ENCODE data around the gene MEGF11.

Gene MEGF11

DNA sequence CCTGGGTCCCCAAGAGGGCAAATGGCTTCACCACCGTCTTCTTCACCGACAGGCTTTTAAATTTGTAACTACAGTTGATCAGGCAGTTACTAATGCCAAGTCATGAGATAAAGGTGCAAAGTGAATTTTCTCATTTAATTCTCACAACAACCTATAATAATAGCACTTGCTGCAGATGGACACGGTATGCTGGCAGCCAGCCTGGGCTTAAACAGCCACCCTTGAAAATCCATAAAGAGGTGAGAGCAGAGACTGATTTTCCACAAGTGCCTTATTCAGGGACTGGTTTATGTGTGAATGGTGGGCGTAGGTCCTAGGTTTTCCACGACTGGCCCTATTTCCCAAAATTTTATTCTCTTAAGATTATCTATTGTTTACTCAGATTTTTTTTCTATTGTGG, 266.4 kb downstream of the MEGF11 start:
- Histone ChIP-seq H3K18ac (ENCODE audit: low read length) (no peak overlapping the region), H3K4me2 (ENCODE audit: low read length) (no peak overlapping the region), H3K27me3 (ENCODE audit: insufficient read depth, low read length, poor library complexity) (no peaks in the 10 kb centered on the region), H4K5ac (ENCODE audit: low read length) (no peak overlapping the region), H2BK120ac (ENCODE audit: low read depth, low read length) (no peak overlapping the region), H2BK5ac (ENCODE audit: low read length) (no peak overlapping the region), H3K27ac (ENCODE audit: low read depth, low read length) (no peak overlapping the region), H4K8ac (ENCODE audit: low read depth, low read length) (no peak overlapping the region), H3K79me1 (ENCODE audit: low read length) (no peaks in the 10 kb centered on the region), H3K79me2 (ENCODE audit: control insufficient read depth, insufficient read depth, low read length) (no peaks in the 10 kb centered on the region), H2BK15ac (replicated peaks; ENCODE audit: low read depth) (no peak overlapping the region), H2AK5ac (ENCODE audit: low read length) (no peak overlapping the region), H3K56ac (ENCODE audit: low read length) (no peak overlapping the region), H3K4me3 (ENCODE audit: low read length) (no peak overlapping the region), H3K23ac (ENCODE audit: low read length) (no peak overlapping the region), H3K4me1 (ENCODE audit: control insufficient read depth, low read depth, low read length) (no peaks in the 10 kb centered on the region), H3K36me3 (ENCODE audit: control insufficient read depth, insufficient read depth, low read length) (no peaks in the 10 kb centered on the region), H3K4ac (ENCODE audit: low read depth, low read length) (no peak overlapping the region), H3K9ac (ENCODE audit: low read length) (no peak overlapping the region)
- no peak for DNase-seq
- no CpG with 5 or more reads among the region's 5 CpGs for WGBS (ENCODE audit: extremely low coverage, insufficient coverage, low lambda C conversion rate)

DNA sequence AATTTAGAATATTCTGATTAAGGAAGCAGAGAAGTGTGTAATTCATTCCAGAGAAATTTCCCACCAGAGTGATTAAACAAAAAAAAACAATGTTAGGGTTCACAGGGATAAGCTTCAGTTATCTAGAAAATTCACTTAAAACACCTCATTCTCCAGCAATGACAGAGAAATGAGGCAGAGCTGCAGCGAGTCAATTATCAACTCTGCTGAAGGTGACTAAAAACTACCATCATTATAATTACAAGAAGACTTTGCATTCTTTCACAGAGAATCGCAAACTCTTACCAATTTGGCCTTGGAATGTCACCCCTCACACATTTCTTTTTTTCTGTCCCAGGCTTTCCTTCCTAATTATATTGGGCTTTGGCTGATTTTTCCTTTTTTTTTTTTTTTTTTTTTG, 267.1 kb downstream of the MEGF11 start:
- Histone ChIP-seq H3K79me2 (ENCODE audit: control insufficient read depth, insufficient read depth, low read length) (no peaks in the 10 kb centered on the region), H3K36me3 (ENCODE audit: control insufficient read depth, insufficient read depth, low read length) (no peaks in the 10 kb centered on the region), H2BK120ac (ENCODE audit: low read depth, low read length) (no peak overlapping the region), H3K9ac (ENCODE audit: low read length) (no peak overlapping the region), H4K5ac (ENCODE audit: low read length) (no peak overlapping the region), H4K8ac (ENCODE audit: low read depth, low read length) (no peak overlapping the region), H2BK15ac (replicated peaks; ENCODE audit: low read depth) (no peak overlapping the region), H3K4ac (ENCODE audit: low read depth, low read length) (no peak overlapping the region), H3K18ac (ENCODE audit: low read length) (no peak overlapping the region), H3K23ac (ENCODE audit: low read length) (no peak overlapping the region), H3K27ac (ENCODE audit: low read depth, low read length) (no peak overlapping the region), H3K4me3 (ENCODE audit: low read length) (no peak overlapping the region), H2AK5ac (ENCODE audit: low read length) (no peak overlapping the region), H3K27me3 (ENCODE audit: insufficient read depth, low read length, poor library complexity) (no peaks in the 10 kb centered on the region), H2BK5ac (ENCODE audit: low read length) (no peak overlapping the region), H3K4me2 (ENCODE audit: low read length) (no peak overlapping the region), H3K56ac (ENCODE audit: low read length) (no peak overlapping the region), H3K4me1 (ENCODE audit: control insufficient read depth, low read depth, low read length) (peaks cover 2% of the 10 kb centered on the region), H3K79me1 (ENCODE audit: low read length) (no peaks in the 10 kb centered on the region)
- WGBS (ENCODE audit: extremely low coverage, insufficient coverage, low lambda C conversion rate), result no CpG with 5 or more reads among the region's 2 CpGs
- no peak for DNase-seq

DNA sequence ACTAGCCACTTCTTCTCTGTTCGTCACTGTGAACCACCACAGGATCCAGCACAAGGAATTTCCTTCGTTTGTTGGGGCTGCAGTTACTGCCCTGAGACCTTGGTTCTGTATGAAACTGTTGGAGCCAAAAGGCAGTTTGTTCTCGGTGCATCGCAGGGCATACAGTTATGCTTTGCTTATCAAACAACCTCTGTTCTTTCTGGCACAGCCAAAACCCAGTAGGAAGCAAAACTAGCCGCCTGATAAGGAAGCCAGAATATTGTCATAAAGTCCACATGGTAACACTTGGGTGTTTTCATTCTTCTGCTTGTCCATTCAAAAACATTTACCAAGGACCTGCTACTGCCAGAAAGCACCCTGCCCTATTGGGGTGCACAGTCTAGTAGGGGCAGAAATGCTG, 268.2 kb downstream of the MEGF11 start:
- H3K4me3 ChIP-seq (ENCODE audit: low read length), result no peak overlapping the region
- H3K27ac ChIP-seq (ENCODE audit: low read depth, low read length), result no peak overlapping the region
- WGBS (ENCODE audit: extremely low coverage, insufficient coverage, low lambda C conversion rate), result no CpG with 5 or more reads among the region's 5 CpGs
- H2BK5ac ChIP-seq (ENCODE audit: low read length), result no peak overlapping the region
- no peaks in the 10 kb centered on the region for H3K27me3 ChIP-seq (ENCODE audit: insufficient read depth, low read length, poor library complexity)
- no peaks in the 10 kb centered on the region for H3K79me1 ChIP-seq (ENCODE audit: low read length)
- H3K4me1 ChIP-seq (ENCODE audit: control insufficient read depth, low read depth, low read length), result peaks cover 2% of the 10 kb centered on the region
- H3K4me2 ChIP-seq (ENCODE audit: low read length), result no peak overlapping the region
- H2AK5ac ChIP-seq (ENCODE audit: low read length), result no peak overlapping the region
- H4K8ac ChIP-seq (ENCODE audit: low read depth, low read length), result no peak overlapping the region
- no peak for DNase-seq
- no peak overlapping the region for H3K4ac ChIP-seq (ENCODE audit: low read depth, low read length)
- H4K5ac ChIP-seq (ENCODE audit: low read length), result no peak overlapping the region
- no peaks in the 10 kb centered on the region for H3K79me2 ChIP-seq (ENCODE audit: control insufficient read depth, insufficient read depth, low read length)
- no peak overlapping the region for H3K9ac ChIP-seq (ENCODE audit: low read length)
- no peak overlapping the region for H3K18ac ChIP-seq (ENCODE audit: low read length)
- no peaks in the 10 kb centered on the region for H3K36me3 ChIP-seq (ENCODE audit: control insufficient read depth, insufficient read depth, low read length)
- H3K56ac ChIP-seq (ENCODE audit: low read length), result no peak overlapping the region
- H2BK120ac ChIP-seq (ENCODE audit: low read depth, low read length), result no peak overlapping the region
- no peak overlapping the region for H2BK15ac ChIP-seq (replicated peaks; ENCODE audit: low read depth)
- H3K23ac ChIP-seq (ENCODE audit: low read length), result no peak overlapping the region

DNA sequence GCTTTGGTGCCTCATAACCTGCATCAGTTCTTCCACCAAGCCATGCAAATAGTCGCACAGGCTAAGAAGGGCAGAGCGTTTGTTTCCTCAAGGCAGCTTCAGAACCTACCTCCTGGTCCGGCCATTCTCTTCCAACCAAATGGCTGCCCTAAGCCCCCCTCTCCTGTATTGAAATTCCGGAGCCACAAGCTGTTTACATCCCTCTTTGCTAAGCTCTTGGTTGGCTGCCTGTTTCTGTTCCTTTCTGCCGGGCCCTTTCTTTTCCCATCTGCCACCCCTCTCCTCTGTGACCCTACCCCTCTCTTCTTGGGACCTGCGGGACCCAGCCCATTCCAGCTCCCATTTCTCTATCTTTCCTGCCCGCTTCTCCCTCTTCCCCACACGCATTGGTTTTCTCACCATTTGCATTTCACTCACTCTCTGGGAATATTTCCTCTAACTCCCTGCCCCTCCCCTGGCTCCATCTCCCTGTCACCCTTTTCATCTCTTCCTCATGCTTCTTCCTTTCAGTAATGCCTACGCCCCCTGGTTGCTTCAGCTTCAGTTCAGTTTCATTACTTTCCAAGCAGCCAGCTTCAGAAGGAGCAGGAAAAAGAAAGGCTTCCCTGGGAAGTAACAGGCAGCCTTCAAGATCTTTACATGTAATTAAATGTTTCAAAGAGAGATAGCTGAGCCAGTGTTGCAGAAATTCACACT, 270.8 kb downstream of the MEGF11 start:
- Histone ChIP-seq H3K79me2 (ENCODE audit: control insufficient read depth, insufficient read depth, low read length) (no peaks in the 10 kb centered on the region), H2BK15ac (replicated peaks; ENCODE audit: low read depth) (no peak overlapping the region), H3K4me2 (ENCODE audit: low read length) (peak overlapping the region; percentile 77), H4K8ac (ENCODE audit: low read depth, low read length) (no peak overlapping the region), H2BK5ac (ENCODE audit: low read length) (no peak overlapping the region), H3K4ac (ENCODE audit: low read depth, low read length) (no peak overlapping the region), H3K79me1 (ENCODE audit: low read length) (no peaks in the 10 kb centered on the region), H3K4me1 (ENCODE audit: control insufficient read depth, low read depth, low read length) (peaks cover 2% of the 10 kb centered on the region), H3K23ac (ENCODE audit: low read length) (no peak overlapping the region), H3K4me3 (ENCODE audit: low read length) (no peak overlapping the region), H3K36me3 (ENCODE audit: control insufficient read depth, insufficient read depth, low read length) (no peaks in the 10 kb centered on the region), H3K27ac (ENCODE audit: low read depth, low read length) (no peak overlapping the region), H3K27me3 (ENCODE audit: insufficient read depth, low read length, poor library complexity) (no peaks in the 10 kb centered on the region), H3K18ac (ENCODE audit: low read length) (no peak overlapping the region), H2AK5ac (ENCODE audit: low read length) (no peak overlapping the region), H3K9ac (ENCODE audit: low read length) (no peak overlapping the region), H4K5ac (ENCODE audit: low read length) (no peak overlapping the region), H2BK120ac (ENCODE audit: low read depth, low read length) (no peak overlapping the region), H3K56ac (ENCODE audit: low read length) (no peak overlapping the region)
- DNase-seq, result no peak
- WGBS (ENCODE audit: extremely low coverage, insufficient coverage, low lambda C conversion rate), result no CpG with 5 or more reads among the region's 9 CpGs

DNA sequence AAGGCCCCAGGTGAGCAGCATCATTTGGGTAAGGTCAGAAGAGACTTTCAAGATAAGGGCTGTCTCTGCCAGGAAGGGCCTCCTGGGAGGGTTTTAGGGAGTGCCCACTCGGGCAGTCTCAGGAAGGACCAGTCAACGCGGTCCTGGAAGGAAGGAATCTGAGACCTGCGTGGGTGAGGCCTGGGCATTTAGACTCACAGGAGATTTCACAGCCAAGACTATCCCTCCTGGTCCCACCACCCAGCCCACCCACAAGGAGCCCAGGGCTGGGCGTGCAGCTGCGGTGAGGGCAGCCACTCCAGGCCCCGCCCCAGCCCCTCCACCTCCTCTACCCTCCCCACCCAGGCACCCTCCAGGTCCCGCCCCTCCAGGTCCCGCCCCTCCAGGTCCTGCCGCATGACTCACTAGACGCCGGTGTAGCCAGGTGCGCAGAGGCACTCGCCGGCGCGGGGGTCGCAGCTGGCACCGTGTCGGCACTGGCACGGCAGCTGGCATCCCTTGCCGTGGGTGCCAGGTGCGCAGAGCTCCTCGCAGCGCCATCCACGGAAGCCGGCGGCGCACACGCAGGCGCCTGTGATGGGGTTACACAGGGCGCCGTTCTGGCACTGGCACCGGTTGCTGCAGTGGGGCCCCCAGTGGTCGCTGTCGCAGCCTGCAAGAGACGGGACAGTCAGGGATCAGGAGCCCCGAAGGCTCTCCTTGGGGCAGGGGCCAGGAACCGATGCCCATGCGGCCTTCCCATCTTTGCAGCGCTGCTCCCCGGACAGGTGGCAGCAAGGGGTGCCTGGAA, 271.5 kb downstream of the MEGF11 start:
- H3K23ac ChIP-seq (ENCODE audit: low read length), result no peak overlapping the region
- H3K79me2 ChIP-seq (ENCODE audit: control insufficient read depth, insufficient read depth, low read length), result no peaks in the 10 kb centered on the region
- no peak overlapping the region for H3K18ac ChIP-seq (ENCODE audit: low read length)
- no peaks in the 10 kb centered on the region for H3K27me3 ChIP-seq (ENCODE audit: insufficient read depth, low read length, poor library complexity)
- H4K8ac ChIP-seq (ENCODE audit: low read depth, low read length), result no peak overlapping the region
- no peaks in the 10 kb centered on the region for H3K79me1 ChIP-seq (ENCODE audit: low read length)
- peak overlapping the region; percentile 77 for H3K4me2 ChIP-seq (ENCODE audit: low read length)
- no peak overlapping the region for H2AK5ac ChIP-seq (ENCODE audit: low read length)
- H3K56ac ChIP-seq (ENCODE audit: low read length), result peak overlapping the region; percentile 45
- H4K5ac ChIP-seq (ENCODE audit: low read length), result no peak overlapping the region
- H3K4me1 ChIP-seq (ENCODE audit: control insufficient read depth, low read depth, low read length), result peaks cover 2% of the 10 kb centered on the region
- peak overlapping the region; percentile 39 for H3K9ac ChIP-seq (ENCODE audit: low read length)
- H2BK120ac ChIP-seq (ENCODE audit: low read depth, low read length), result no peak overlapping the region
- no peak overlapping the region for H2BK15ac ChIP-seq (replicated peaks; ENCODE audit: low read depth)
- H3K36me3 ChIP-seq (ENCODE audit: control insufficient read depth, insufficient read depth, low read length), result no peaks in the 10 kb centered on the region
- WGBS (ENCODE audit: extremely low coverage, insufficient coverage, low lambda C conversion rate), result no CpG with 5 or more reads among the region's 42 CpGs
- H3K4ac ChIP-seq (ENCODE audit: low read depth, low read length), result no peak overlapping the region
- no peak overlapping the region for H2BK5ac ChIP-seq (ENCODE audit: low read length)
- DNase-seq, result peak; percentile 85
- H3K27ac ChIP-seq (ENCODE audit: low read depth, low read length), result no peak overlapping the region
- H3K4me3 ChIP-seq (ENCODE audit: low read length), result peak overlapping the region; percentile 13
